A673 (cell line): Measurements from ENCODE around the gene KRT82.

Experiments
- CTCF ChIP-seq: fragments of 300-800, 200-600 bp; sonication (generic); conservative IDR thresholded peaks from 2 replicates; pipeline ENCODE4 v1.5.1; 2017; ENCODE audit warnings: low read depth, mild to moderate bottlenecking, antibody characterized with exemption, low read length, moderate library complexity, mixed read lengths
- EZH2 ChIP-seq: fragments of 200-600 bp; sonication (generic); IDR thresholded peaks from 2 replicates; pipeline ENCODE4 v1.6.1; 2017; ENCODE audit warnings: borderline replicate concordance, low read depth, mild to moderate bottlenecking, mixed read lengths, antibody characterized with exemption, low read length; ENCODE audit not compliant: poor library complexity, severe bottlenecking

DNA sequence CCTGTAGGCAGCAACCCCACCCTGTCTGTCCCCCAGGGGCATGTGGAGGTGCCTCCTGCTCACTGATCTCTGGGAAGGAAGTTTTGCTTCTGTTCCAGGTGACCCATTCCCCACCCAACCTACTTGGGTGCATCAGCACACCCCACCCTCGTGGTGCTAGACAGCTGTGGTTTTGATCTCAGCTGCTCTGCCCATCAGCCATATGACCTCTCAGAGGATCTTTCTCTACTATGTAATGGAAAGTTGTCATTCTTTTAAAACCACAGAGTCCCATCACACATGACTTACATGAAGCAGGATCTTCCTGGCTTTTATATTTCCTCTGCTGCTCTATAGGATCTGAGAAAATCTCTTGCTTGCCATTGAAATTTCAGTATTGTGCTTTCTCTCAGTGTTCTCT is 13.5 kb upstream of the KRT82 start:
- TF ChIP-seq CTCF (no peak), EZH2 (no peak)
